GM12878 (cell line): ENCODE data around the gene ZNF322. TPM values are rescaled to one million over a fixed set of nuclear protein-coding genes. Genes with fewer than 3 reads are reported as not detected.

Experiments
- ATAC-seq: fragments of 200-7000 bp; cut with Tn5 transposase; 3 replicates; pipeline ENCODE4 v1.9.1; 2020; ENCODE audit warnings: mild to moderate bottlenecking, moderate library complexity
- BruUV-seq: library from RNA; stranded (reverse); fragments of 400-500 nt; replicated peaks from 2 replicates; lab custom pipeline; 2021; lab: Mats Ljungman, UMichigan
- CTCF ChIA-PET: fragments of 300-600 bp; sonication (Branson Sonifier 250); formaldehyde crosslinking; extraction: SDS; loops from one replicate; lab custom pipeline; 2021; ENCODE audit warnings: inconsistent platforms; lab: Yijun Ruan, JAX
- POLR2A ChIA-PET: fragments of 350-600 bp; formaldehyde crosslinking; extraction: SDS; loops from one replicate; lab custom pipeline; 2021; ENCODE audit warnings: inconsistent platforms; lab: Charles Lee
- RAD21 ChIA-PET: fragments of 300-600 bp; sonication (Branson Sonifier 250); formaldehyde crosslinking; loops from one replicate; lab custom pipeline; 2023; ENCODE audit warnings: antibody characterized with exemption; ENCODE audit not compliant: unreplicated experiment; lab: Charles Lee
- SMC1A ChIA-PET: fragments of 300-600 bp; sonication (Branson Sonifier 250); formaldehyde crosslinking; loops from one replicate; lab custom pipeline; 2023; ENCODE audit not compliant: unreplicated experiment, uncharacterized antibody; lab: Charles Lee
- DNase-seq: peaks from one replicate; pipeline ENCODE4 v3.0.0-alpha.2; 2011; ENCODE audit warnings: low read depth, low spot score
- FAIRE-seq: peaks from 3 replicates; lab custom pipeline; 2011; peaks lifted over from hg19 to GRCh38; lab: Jason Lieb, UNC
- H2AFZ ChIP-seq: 2 replicates; pipeline ENCODE4 v1.6.0; 2011; ENCODE audit warnings: low read depth, low read length, control low read depth; ENCODE audit not compliant: control insufficient read depth
- H3K27ac ChIP-seq: 2 replicates; pipeline ENCODE4 v1.5.1; 2011; ENCODE audit warnings: control low read depth; ENCODE audit not compliant: control insufficient read depth, insufficient read depth
- H3K27me3 ChIP-seq, 2 experiments: replicated peaks in 1 of 2; 2 replicates each; pipeline versions ENCODE4 v1.6.0 to v1.6.1; 2011; ENCODE audit warnings: low read length in 1 of 2; ENCODE audit not compliant: control insufficient read depth in 2 of 2, insufficient read depth in 2 of 2
- H3K36me3 ChIP-seq, 2 experiments: 2 replicates each; pipeline ENCODE4 v1.5.1; 2011; ENCODE audit warnings: low read length in 1 of 2; ENCODE audit not compliant: control insufficient read depth in 2 of 2, insufficient read depth in 2 of 2
- H3K4me1 ChIP-seq: 2 replicates; pipeline ENCODE4 v1.6.1; 2011; ENCODE audit warnings: mild to moderate bottlenecking, low read length, moderate library complexity, mixed read lengths; ENCODE audit not compliant: control insufficient read depth, insufficient read depth
- H3K4me2 ChIP-seq: 2 replicates; pipeline ENCODE4 v1.6.0; 2011; ENCODE audit warnings: control low read depth; ENCODE audit not compliant: control insufficient read depth, insufficient read depth
- H3K4me3 ChIP-seq: fragments of 200-600 bp; sonication (generic); 2 replicates; pipeline ENCODE4 v1.5.1; 2016
- H3K79me2 ChIP-seq: 2 replicates; pipeline ENCODE4 v1.6.0; 2011; ENCODE audit warnings: low read length; ENCODE audit not compliant: control insufficient read depth, insufficient read depth
- H3K9ac ChIP-seq: 2 replicates; pipeline ENCODE4 v1.8.0; 2011; ENCODE audit warnings: low read length, control low read depth, mixed read lengths; ENCODE audit not compliant: control insufficient read depth, insufficient read depth
- H3K9me3 ChIP-seq: replicated peaks from 3 replicates; pipeline ENCODE4 v1.5.1; 2011; ENCODE audit warnings: mild to moderate bottlenecking, low read length; ENCODE audit not compliant: control insufficient read depth, insufficient read depth
- H4K20me1 ChIP-seq: 2 replicates; pipeline ENCODE4 v1.6.0; 2011; ENCODE audit not compliant: control insufficient read depth, insufficient read depth
- ATF2 ChIP-seq: IDR thresholded peaks from 2 replicates; pipeline ENCODE4 v1.6.1; 2012; ENCODE audit warnings: low read length, inconsistent platforms
- CHD2 ChIP-seq: IDR thresholded peaks from 2 replicates; pipeline ENCODE4 v1.6.1; 2011; ENCODE audit warnings: low read depth, low read length, improper control_type of control experiment, borderline replicate concordance
- IKZF2 ChIP-seq, 2 experiments: fragments of 450-650 bp; IDR thresholded peaks; 2 replicates each; pipeline ENCODE4 v1.6.1; 2017; ENCODE audit warnings: mild to moderate bottlenecking in 2 of 2, moderate library complexity in 2 of 2
- IRF3 ChIP-seq: fragments of 450-650 bp; IDR thresholded peaks from 2 replicates; pipeline ENCODE4 v1.6.1; 2014; ENCODE audit warnings: mild to moderate bottlenecking
- MTA3 ChIP-seq: IDR thresholded peaks from 2 replicates; pipeline ENCODE4 v1.6.1; 2012; ENCODE audit warnings: low read length, inconsistent platforms, borderline replicate concordance
- PBX3 ChIP-seq: IDR thresholded peaks from 2 replicates; pipeline ENCODE4 v1.6.1; 2011; ENCODE audit warnings: mild to moderate bottlenecking, low read depth, low read length, moderate library complexity; ENCODE audit not compliant: insufficient replicate concordance
- RELA ChIP-seq: fragments of 450-650 bp; IDR thresholded peaks from 2 replicates; pipeline ENCODE4 v1.8.0; 2014; ENCODE audit warnings: borderline replicate concordance; ENCODE audit not compliant: partially characterized antibody
- RFX5 ChIP-seq: IDR thresholded peaks from 2 replicates; pipeline ENCODE4 v1.6.1; 2011; ENCODE audit warnings: low read depth, low read length, improper control_type of control experiment
- SMAD1 ChIP-seq: fragments of 450-650 bp; IDR thresholded peaks from 2 replicates; pipeline ENCODE4 v1.6.1; 2018; ENCODE audit warnings: mild to moderate bottlenecking, low read depth; ENCODE audit not compliant: partially characterized antibody
- STAT3 ChIP-seq: IDR thresholded peaks from 2 replicates; pipeline ENCODE4 v1.6.1; 2011; ENCODE audit warnings: low read depth, low read length, improper control_type of control experiment
- SUZ12 ChIP-seq: fragments of 200-600 bp; sonication (generic); IDR thresholded peaks from one replicate; pipeline ENCODE4 v1.6.1; 2018; ENCODE audit warnings: antibody characterized with exemption, mild to moderate bottlenecking; ENCODE audit not compliant: unreplicated experiment
- TAF1 ChIP-seq: IDR thresholded peaks from 2 replicates; pipeline ENCODE4 v1.6.1; 2011; ENCODE audit warnings: mild to moderate bottlenecking, low read depth, low read length, borderline replicate concordance
- YBX1 ChIP-seq: fragments of 450-650 bp; IDR thresholded peaks from 2 replicates; pipeline ENCODE4 v1.6.1; 2016; ENCODE audit warnings: antibody characterized with exemption
- ZZZ3 ChIP-seq: IDR thresholded peaks from 2 replicates; pipeline ENCODE4 v1.6.1; 2011; ENCODE audit warnings: low read depth; ENCODE audit not compliant: control insufficient read depth, insufficient read length
- WGBS: methylation state at CpG from one replicate; pipeline ENCODE4 v1.1.6; 2016; ENCODE audit warnings: low lambda C conversion rate; ENCODE audit not compliant: insufficient replicate concordance, insufficient coverage; ENCODE audit errors: missing lambda C conversion rate; 5-methylcytosine and 5-hydroxymethylcytosine counted together
- in situ Hi-C: fragments of 300-500 bp; cut with MboI; formaldehyde crosslinking; loops from 9 replicates; pipeline ENCODE4 v1.14.3; 2018; ENCODE audit warnings: mixed read lengths
- intact Hi-C: fragments of 100-400 bp; cut with micrococcal nuclease; formaldehyde crosslinking; loops from one replicate; pipeline ENCODE4 v1.14.2; 2022; ENCODE audit not compliant: unreplicated experiment
- polyA plus RNA-seq, 11 experiments: library from polyadenylated mRNA; depleted of rRNA in 4 of 11; unstranded in 6 of 11; stranded (reverse) in 5 of 11; fragments of >200 nt; fragmentation: Nextera tagmentation in 4 of 11; fragmentation: Illumina TruSeq in 1 of 11; extraction: Ambion mirVana in 4 of 11; extraction: Trizol in 1 of 11; gene quantifications; 1 replicate in 1 of 11; 2 replicates in 10 of 11; pipeline versions ENCODE4 v1.2.1 to v1.2.3, GENCODE V29; 2011 to 2016; ENCODE audit warnings: inconsistent platforms in 2 of 11, missing spikeins in 2 of 11, low read depth in 1 of 11
- total RNA-seq, 4 experiments: library from RNA; depleted of rRNA in 3 of 4; stranded (reverse); fragments of >200 nt in 3 of 4; fragmentation: Illumina TruSeq in 1 of 4; extraction: Trizol in 1 of 4; gene quantifications; 2 replicates each; pipeline versions ENCODE4 v1.2.1 to v1.2.3, GENCODE V29; 2013 to 2021

The ZNF322 gene
- total and polyA plus RNA-seq, 10 of the 15 experiments (the other 5 are each of a cell fraction or from before 2014, with no cell fraction given): 2.7 to 19.1 (median 11.9) TPM

GRCh38 chr6:26623339-26623859, 36.1 kb downstream of the ZNF322 start:
- FAIRE-seq: no peak
- Histone ChIP-seq H3K4me2 (no peak overlapping the region), H3K9me3 (no peaks in the 10 kb centered on the region; the same call in 2 of the 3 replicates), H3K27ac (no peak overlapping the region), H3K79me2 (no peaks in the 10 kb centered on the region), H3K36me3 (no peaks in the 10 kb centered on the region), H3K27me3 (no peaks in the 10 kb centered on the region), H3K4me1 (no peaks in the 10 kb centered on the region), H3K4me3 (no peak overlapping the region), H4K20me1 (no peaks in the 10 kb centered on the region), H2AFZ (no peak overlapping the region), H3K9ac (no peak overlapping the region)
- in situ Hi-C loops: no loop called here
- DNase-seq: no peak
- RAD21 ChIA-PET: no interaction called here
- 5% methylated on average over 1 of the region's 1 CpG for WGBS
- POLR2A ChIA-PET: no interaction called here
- BruUV-seq: no TSS peak
- no peak for ATAC-seq
- intact Hi-C loops: no loop called here
- TF ChIP-seq ZZZ3 (no peak), YBX1 (no peak), PBX3 (no peak), CHD2 (no peak), ATF2 (no peak), RELA (no peak), STAT3 (no peak), MTA3 (no peak), SUZ12 (no peak), IRF3 (no peak), IKZF2 (IDR thresholded peaks at IDR 0.05) (no peak), SMAD1 (no peak), TAF1 (no peak), RFX5 (no peak)
- CTCF ChIA-PET: interaction anchor here (1.1 kb wide), 1 partner anchor 9 kb away, joined by 3 read pairs; no protein-coding TSS in a partner anchor
- SMC1A ChIA-PET: no interaction called here
